Measurements from ENCODE around the gene CREB3L4. TPM values are rescaled to one million over a fixed set of nuclear protein-coding genes. Genes with fewer than 3 reads are reported as not detected.
A peak's percentile ranks its signal among the peaks of the same experiment; 100 is the strongest.

CREB3L4 gene
- total and polyA plus RNA-seq, 2 of the 4 experiments (the other 2 are of a cell fraction), result 6.5 to 9.8 TPM

DNA sequence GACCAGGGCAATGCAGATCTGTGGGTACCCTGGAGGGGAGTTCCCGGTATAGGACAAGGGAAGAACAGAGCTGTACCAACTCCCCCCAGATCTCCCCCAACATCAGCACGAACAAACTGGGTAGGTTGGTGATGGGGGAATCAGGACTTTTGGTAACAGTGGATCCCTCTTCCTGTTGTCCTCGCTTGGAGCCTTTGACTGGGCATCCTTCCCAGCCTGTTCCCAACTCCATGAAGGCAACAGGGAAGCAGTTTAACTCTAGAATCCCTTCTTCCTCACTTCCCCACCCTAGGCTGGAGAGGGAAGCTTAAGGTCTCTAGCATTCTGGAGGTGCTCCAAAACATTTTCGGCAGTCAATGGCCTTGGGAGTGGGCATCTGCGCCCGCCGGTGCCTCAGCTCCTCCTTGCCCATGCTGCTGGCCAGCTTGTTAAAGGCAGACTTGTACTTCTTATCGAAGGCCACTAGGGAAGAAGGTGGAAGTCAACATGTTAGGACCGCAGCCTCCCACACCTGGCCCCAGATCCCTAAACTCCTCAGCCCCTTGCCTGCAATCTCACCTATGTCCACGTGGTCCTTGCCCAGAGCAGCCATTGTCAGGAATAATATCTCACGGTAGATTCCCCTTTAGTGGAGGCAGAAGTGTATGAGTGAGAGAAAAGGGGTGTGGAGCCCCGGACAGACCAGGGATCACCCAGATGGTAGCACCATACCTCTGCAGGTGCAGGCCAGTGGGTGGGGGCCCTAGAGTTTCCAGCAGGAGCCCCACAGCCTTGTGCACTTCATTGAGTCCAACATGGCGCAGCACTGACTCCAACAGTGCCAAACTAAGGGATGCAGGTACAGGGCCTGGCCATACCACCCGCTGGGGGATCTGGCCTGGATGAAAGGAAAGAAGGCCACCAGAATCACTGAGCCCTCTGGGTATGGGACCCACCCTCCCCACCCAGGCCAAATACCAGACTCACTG is 37.4 kb upstream of the CREB3L4 start:
- no peak overlapping the region for H3K23ac ChIP-seq (ENCODE audit: low read depth, low read length)
- 100% methylated on average over 1 of the region's 14 CpGs; no CpG with 5 or more reads in 1 of the 2 experiments for WGBS, 2 experiments (ENCODE audit: extremely low coverage in 2 of 2, insufficient read length in 1 of 2)
- no peaks in the 10 kb centered on the region for H3K9me3 ChIP-seq (ENCODE audit: control insufficient read depth, insufficient read depth, low read length)
- H3K18ac ChIP-seq (ENCODE audit: low read depth, low read length), result no peak overlapping the region
- H2BK120ac ChIP-seq (ENCODE audit: low read depth, low read length), result no peak overlapping the region
- H3K9me1 ChIP-seq (ENCODE audit: insufficient read depth, low read length), result peaks cover 6% of the 10 kb centered on the region
- H4K5ac ChIP-seq (ENCODE audit: low read depth, low read length), result no peak overlapping the region
- TSS peak; percentile 77 for BruUV-seq (replicated peaks)
- no peak overlapping the region for H3K14ac ChIP-seq (replicated peaks; ENCODE audit: low read depth, low read length)
- peaks cover 0 to 4% of the 10 kb centered on the region in 2 experiments; a peak in 2 of 4 replicates for H3K79me1 ChIP-seq (ENCODE audit: low read depth in 1 of 2, low read length in 2 of 2)
- no peak overlapping the region for H3K4ac ChIP-seq (ENCODE audit: low read depth, low read length)
- CTCF ChIA-PET, result interaction anchor here (1.3 kb wide), 1 partner anchor 16 kb away, joined by 4 read pairs; the partner anchor contains the start of gene DENND4B
- H3K27me3 ChIP-seq (ENCODE audit: control insufficient read depth, insufficient read depth, low read length), result no peaks in the 10 kb centered on the region
- no peak for DNase-seq
- H2BK15ac ChIP-seq (ENCODE audit: low read depth, low read length), result no peak overlapping the region
- POLR2A ChIA-PET (ENCODE audit: unreplicated experiment), result no interaction called here
- no peak overlapping the region for H3K4me3 ChIP-seq (ENCODE audit: insufficient read depth, low read depth, low read length)
- TF ChIP-seq USF2 (IDR thresholded peaks at IDR 0.05; ENCODE audit: low read depth, low read length) (no peak), FOS (IDR thresholded peaks at IDR 0.05; ENCODE audit: low read depth, low read length) (no peak), RCOR1 (IDR thresholded peaks at IDR 0.05; ENCODE audit: insufficient replicate concordance, low read length) (no peak), NFE2L2 (IDR thresholded peaks at IDR 0.05; ENCODE audit: low read depth, low read length) (no peak), MAZ (IDR thresholded peaks at IDR 0.05; ENCODE audit: borderline replicate concordance, low read depth, low read length) (no peak)
- TF ChIP-seq, protein P1, sequence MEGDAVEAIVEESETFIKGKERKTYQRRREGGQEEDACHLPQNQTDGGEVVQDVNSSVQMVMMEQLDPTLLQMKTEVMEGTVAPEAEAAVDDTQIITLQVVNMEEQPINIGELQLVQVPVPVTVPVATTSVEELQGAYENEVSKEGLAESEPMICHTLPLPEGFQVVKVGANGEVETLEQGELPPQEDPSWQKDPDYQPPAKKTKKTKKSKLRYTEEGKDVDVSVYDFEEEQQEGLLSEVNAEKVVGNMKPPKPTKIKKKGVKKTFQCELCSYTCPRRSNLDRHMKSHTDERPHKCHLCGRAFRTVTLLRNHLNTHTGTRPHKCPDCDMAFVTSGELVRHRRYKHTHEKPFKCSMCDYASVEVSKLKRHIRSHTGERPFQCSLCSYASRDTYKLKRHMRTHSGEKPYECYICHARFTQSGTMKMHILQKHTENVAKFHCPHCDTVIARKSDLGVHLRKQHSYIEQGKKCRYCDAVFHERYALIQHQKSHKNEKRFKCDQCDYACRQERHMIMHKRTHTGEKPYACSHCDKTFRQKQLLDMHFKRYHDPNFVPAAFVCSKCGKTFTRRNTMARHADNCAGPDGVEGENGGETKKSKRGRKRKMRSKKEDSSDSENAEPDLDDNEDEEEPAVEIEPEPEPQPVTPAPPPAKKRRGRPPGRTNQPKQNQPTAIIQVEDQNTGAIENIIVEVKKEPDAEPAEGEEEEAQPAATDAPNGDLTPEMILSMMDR (conservative IDR thresholded peaks at IDR 0.05; ENCODE audit: low read depth, low read length), result no peak
- no peak for ATAC-seq (ENCODE audit: low read depth)
- H2AK9ac ChIP-seq (replicated peaks; ENCODE audit: low read depth, low read length, poor library complexity), result peak overlapping the region; percentile 10
- in situ Hi-C loops (cut with MboI; ENCODE audit: low sequenced_read_pairs) (no loop called here), dilution Hi-C loops (cut with HindIII; ENCODE audit: low sequenced_read_pairs, unreplicated experiment) (no loop called here), intact Hi-C loops (cut with micrococcal nuclease) (loop anchor here (10.0 kb wide), 1 partner anchor 135 kb away; no protein-coding TSS in a partner anchor)
- H2BK20ac ChIP-seq (ENCODE audit: low read depth, low read length), result no peak overlapping the region
- peaks cover 38% of the 10 kb centered on the region for H3K36me3 ChIP-seq (ENCODE audit: control insufficient read depth, insufficient read depth, low read length)
- H4K91ac ChIP-seq (ENCODE audit: insufficient read depth, low read depth, low read length), result no peak overlapping the region
- no peak overlapping the region for H3K27ac ChIP-seq (ENCODE audit: insufficient read depth, low read length)
- no peak overlapping the region for H3K4me2 ChIP-seq (ENCODE audit: low read depth, low read length)
- H2AK5ac ChIP-seq (ENCODE audit: low read depth, low read length), result no peak overlapping the region
- H4K8ac ChIP-seq (ENCODE audit: low read depth in 2 of 2, low read length in 2 of 2), result no peak overlapping the region
- H2BK5ac ChIP-seq (ENCODE audit: low read depth, low read length, poor library complexity, severe bottlenecking), result no peak overlapping the region
- peaks cover 6% of the 10 kb centered on the region; the same call in 1 of the 2 replicates for H4K20me1 ChIP-seq (ENCODE audit: insufficient read depth, low read length)
- H3K9ac ChIP-seq (ENCODE audit: low read depth, low read length), result no peak overlapping the region
- H3K56ac ChIP-seq (ENCODE audit: extremely low read depth, insufficient read depth, low read length), result no peak overlapping the region
- H2AFZ ChIP-seq (replicated peaks; ENCODE audit: low read length, poor library complexity), result no peak overlapping the region
- H3K4me1 ChIP-seq (ENCODE audit: control insufficient read depth, insufficient read depth, low read length), result peaks cover 9% of the 10 kb centered on the region
